NB4 (cell line): ENCODE data around the gene STX18.

Source experiments
- DNase-seq: peaks from one replicate; pipeline ENCODE4 v3.0.0; 2010; ENCODE audit warnings: low read depth
- H3K4me3 ChIP-seq: one replicate; pipeline ENCODE4 v1.5.1; 2011; ENCODE audit warnings: mild to moderate bottlenecking, low read depth, low read length, moderate library complexity
- CTCF ChIP-seq: IDR thresholded peaks from one replicate; pipeline ENCODE4 v1.5.1; 2012; ENCODE audit warnings: low read depth, low read length
- MAX ChIP-seq: IDR thresholded peaks from 2 replicates; pipeline ENCODE4 v1.6.1; 2011; ENCODE audit warnings: low read depth, low read length
- MYC ChIP-seq: IDR thresholded peaks from 2 replicates; pipeline ENCODE4 v1.6.1; 2011; ENCODE audit warnings: low read depth, low read length
- POLR2A ChIP-seq: IDR thresholded peaks from 2 replicates; pipeline ENCODE4 v1.6.1; 2011; ENCODE audit warnings: mild to moderate bottlenecking; ENCODE audit not compliant: insufficient read length; ENCODE audit errors: extremely low read depth

STX18 gene

GRCh38 chr4:4582653-4583052 lies 40.8 kb upstream of the STX18 start:
- TF ChIP-seq POLR2A (no peak), CTCF (no peak)
- DNase-seq: no peak
- H3K4me3 ChIP-seq: no peak overlapping the region

GRCh38 chr4:4580494-4580893 lies 38.6 kb upstream of the STX18 start:
- TF ChIP-seq CTCF (no peak), MAX (no peak), MYC (no peak), POLR2A (no peak)
- DNase-seq: no peak
- H3K4me3 ChIP-seq: no peak overlapping the region

- no peak overlapping the region for H3K4me3 ChIP-seq
- no peak for DNase-seq
- TF ChIP-seq POLR2A (no peak), CTCF (no peak), MAX (no peak), MYC (no peak)
Observed at GRCh38 chr4:4578981-4579380, 37.1 kb upstream of the STX18 start.

DNA sequence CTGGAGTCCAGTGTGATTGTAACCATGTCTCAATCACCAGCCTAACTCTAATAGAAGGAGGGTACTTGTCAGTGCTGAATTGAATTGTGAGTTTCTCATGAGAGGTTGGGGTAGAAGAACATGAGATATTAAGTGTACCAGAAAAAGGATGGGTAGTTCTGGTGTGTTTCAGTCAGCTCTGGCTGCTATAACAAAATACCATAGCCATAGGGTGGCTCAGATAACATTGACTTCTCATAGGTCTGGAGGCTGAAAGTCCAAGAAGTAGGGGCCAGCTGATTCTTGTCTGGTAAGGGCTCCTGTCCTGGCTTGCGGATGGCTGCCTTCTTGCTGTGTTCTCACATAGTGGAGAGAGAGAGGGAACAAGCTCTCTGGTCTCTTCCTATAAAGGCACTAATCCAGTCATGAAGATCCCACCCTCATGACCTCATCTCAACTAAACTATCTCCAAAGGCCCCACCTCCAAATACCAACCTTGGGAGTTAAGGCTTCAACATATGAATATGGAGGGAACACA lies 35.6 kb upstream of the STX18 start:
- TF ChIP-seq POLR2A (no peak), MAX (no peak), CTCF (no peak), MYC (no peak)
- no peak overlapping the region for H3K4me3 ChIP-seq
- DNase-seq: no peak

DNA sequence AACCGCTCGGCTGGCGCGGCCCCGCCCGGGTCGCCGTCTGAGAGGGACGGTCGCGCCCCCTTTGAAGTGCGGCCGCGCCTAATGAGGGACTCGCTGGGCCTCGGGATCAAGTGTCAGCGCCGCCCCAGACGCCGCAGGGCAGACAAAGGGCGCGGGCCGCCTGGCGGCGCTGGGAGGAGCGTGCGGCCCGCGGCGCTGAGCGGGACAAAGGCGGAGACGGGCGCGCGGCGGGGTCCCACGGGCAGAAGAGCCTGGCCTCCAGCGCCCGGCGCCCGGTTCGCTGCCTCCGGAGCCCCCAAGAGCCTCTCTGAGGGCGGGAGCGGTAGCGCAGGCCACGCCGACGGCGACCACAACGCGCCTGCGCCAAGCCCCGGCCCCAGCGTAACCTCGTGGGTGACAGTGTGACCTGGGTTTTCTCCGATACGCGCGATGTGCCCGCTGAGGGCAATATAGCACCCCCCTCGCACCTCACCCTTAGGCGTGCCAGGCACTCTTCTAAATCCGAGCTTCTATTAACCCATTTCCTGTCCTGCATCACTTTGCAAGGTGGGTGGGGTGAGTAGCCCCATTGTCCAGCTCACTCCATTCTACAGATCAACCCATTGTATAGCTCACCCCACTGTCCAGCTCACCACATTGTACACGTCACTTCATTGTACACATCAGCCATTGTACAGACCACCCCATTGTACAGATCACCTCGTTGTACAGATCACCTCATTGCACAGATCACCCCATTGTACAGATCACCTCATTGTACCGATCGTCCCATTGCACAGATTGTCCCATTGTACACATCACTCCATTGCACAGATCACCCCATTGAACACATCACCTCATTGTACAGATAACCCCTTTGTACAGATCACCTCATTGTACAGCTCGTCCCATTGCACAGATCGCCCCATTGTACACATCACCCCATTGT lies 33.7 kb upstream of the STX18 start:
- H3K4me3 ChIP-seq: no peak overlapping the region
- TF ChIP-seq MYC (no peak), POLR2A (no peak), MAX (no peak)
- no peak for DNase-seq

DNA sequence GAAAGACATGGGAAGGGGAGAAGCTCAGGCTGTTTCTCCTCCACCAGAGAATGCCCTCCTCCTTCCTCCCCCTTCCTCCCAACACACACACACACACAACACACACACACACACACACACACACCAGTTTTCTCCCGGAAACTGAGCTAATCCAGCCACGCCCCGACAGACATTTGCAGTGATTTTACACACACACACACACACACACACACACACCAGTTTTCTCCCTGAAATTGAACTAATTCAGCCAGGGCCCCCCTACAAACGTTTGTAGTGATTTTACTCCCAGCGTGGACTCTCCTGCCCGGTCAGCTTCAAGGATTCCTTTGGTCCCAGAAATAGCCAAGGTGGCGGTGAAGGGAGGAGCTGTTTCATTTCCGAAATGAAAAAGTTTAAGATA lies 32.9 kb upstream of the STX18 start:
- TF ChIP-seq MYC (no peak), MAX (no peak), POLR2A (no peak), CTCF (no peak)
- no peak overlapping the region for H3K4me3 ChIP-seq
- no peak for DNase-seq
